Chondrocyte (in vitro differentiated cells): ENCODE data around the gene MYBPC2. TPM values are rescaled to one million over a fixed set of nuclear protein-coding genes. Genes with fewer than 3 reads are reported as not detected.

Experiments used
- DNase-seq: peaks from one replicate; pipeline ENCODE4 v3.0.0; 2021; ENCODE audit warnings: mixed read lengths, low spot score
- H3K27ac Mint-ChIP-seq: one replicate; pipeline ENCODE4 v1.8.0; 2021; ENCODE audit warnings: mild to moderate bottlenecking, moderate library complexity, mixed read lengths; ENCODE audit not compliant: unreplicated experiment
- H3K27me3 Mint-ChIP-seq: 2 replicates; pipeline ENCODE4 v1.8.0; 2021; ENCODE audit warnings: low read depth, mixed read lengths
- H3K36me3 Mint-ChIP-seq: 2 replicates; pipeline ENCODE4 v1.8.0; 2021; ENCODE audit warnings: low read depth, mixed read lengths
- H3K4me1 Mint-ChIP-seq: 2 replicates; pipeline ENCODE4 v1.8.0; 2021; ENCODE audit warnings: low read depth, mild to moderate bottlenecking, mixed read lengths
- H3K4me3 Mint-ChIP-seq: one replicate; pipeline ENCODE4 v1.8.0; 2021; ENCODE audit warnings: mild to moderate bottlenecking, moderate library complexity, mixed read lengths; ENCODE audit not compliant: unreplicated experiment
- H3K9me3 Mint-ChIP-seq: 2 replicates; pipeline ENCODE4 v1.8.0; 2021; ENCODE audit warnings: low read depth, mixed read lengths
- CTCF ChIP-seq: fragments of 200-600 bp; sonication (generic); IDR thresholded peaks from 2 replicates; pipeline ENCODE4 v1.5.0; 2021; ENCODE audit warnings: antibody characterized with exemption, mild to moderate bottlenecking, moderate library complexity
- total RNA-seq: library from RNA; stranded (reverse); gene quantifications from 3 replicates; pipeline ENCODE4 v1.2.1, GENCODE V29; 2021

Gene MYBPC2
- total RNA-seq, 1 donor from 2014 or later: not detected

- Mint-ChIP-seq H3K36me3 (peaks cover 2% of the 10 kb centered on the region), H3K27ac (no peak overlapping the region), H3K27me3 (peaks cover 9% of the 10 kb centered on the region), H3K4me3 (no peak overlapping the region), H3K4me1 (peaks cover 8% of the 10 kb centered on the region), H3K9me3 (no peaks in the 10 kb centered on the region)
- TF ChIP-seq CTCF: no peak
- no peak for DNase-seq
These were observed 24.6 kb downstream of the MYBPC2 start for GRCh38 chr19:50457300-50457699.

GRCh38 chr19:50458396-50459066 lies 25.8 kb downstream of the MYBPC2 start:
- no peak overlapping the region for H3K4me3 Mint-ChIP-seq
- no peak for DNase-seq
- H3K9me3 Mint-ChIP-seq: no peaks in the 10 kb centered on the region
- peaks cover 9% of the 10 kb centered on the region for H3K27me3 Mint-ChIP-seq
- peaks cover 8% of the 10 kb centered on the region for H3K4me1 Mint-ChIP-seq
- peaks cover 2% of the 10 kb centered on the region for H3K36me3 Mint-ChIP-seq
- no peak overlapping the region for H3K27ac Mint-ChIP-seq
- no peak for TF ChIP-seq CTCF

GRCh38 chr19:50459067-50459456 lies 26.4 kb downstream of the MYBPC2 start:
- Mint-ChIP-seq H3K27me3 (peaks cover 9% of the 10 kb centered on the region), H3K4me3 (no peak overlapping the region), H3K4me1 (peaks cover 8% of the 10 kb centered on the region), H3K36me3 (peaks cover 2% of the 10 kb centered on the region), H3K9me3 (no peaks in the 10 kb centered on the region), H3K27ac (no peak overlapping the region)
- TF ChIP-seq CTCF: no peak
- no peak for DNase-seq

GRCh38 chr19:50459638-50460037 lies 26.9 kb downstream of the MYBPC2 start:
- peaks cover 11% of the 10 kb centered on the region for H3K27me3 Mint-ChIP-seq
- no peak for DNase-seq
- H3K9me3 Mint-ChIP-seq: no peaks in the 10 kb centered on the region
- H3K27ac Mint-ChIP-seq: no peak overlapping the region
- no peak overlapping the region for H3K4me3 Mint-ChIP-seq
- no peak for TF ChIP-seq CTCF
- H3K36me3 Mint-ChIP-seq: peaks cover 2% of the 10 kb centered on the region
- peaks cover 8% of the 10 kb centered on the region for H3K4me1 Mint-ChIP-seq

- no peak overlapping the region for H3K4me3 Mint-ChIP-seq
- no peak overlapping the region for H3K27ac Mint-ChIP-seq
- H3K9me3 Mint-ChIP-seq: no peaks in the 10 kb centered on the region
- H3K27me3 Mint-ChIP-seq: peaks cover 9% of the 10 kb centered on the region
- no peak for TF ChIP-seq CTCF
- no peak for DNase-seq
- H3K36me3 Mint-ChIP-seq: no peaks in the 10 kb centered on the region
- peaks cover 8% of the 10 kb centered on the region for H3K4me1 Mint-ChIP-seq
These were observed 27.6 kb downstream of the MYBPC2 start for GRCh38 chr19:50460161-50460765.
